GM21529 (cell line): ENCODE results near the gene RAB33B.
"Not testable (repeated sequence)": the region's sequence is repeated elsewhere in the genome, so short reads cannot be mapped to it uniquely, and the experiment has no call there.

Source experiments
- ATAC-seq: cut with Tn5 transposase; IDR thresholded peaks from one replicate; pipeline ENCODE4 v1.9.1; 2021; ENCODE audit not compliant: unreplicated experiment

RAB33B gene

DNA sequence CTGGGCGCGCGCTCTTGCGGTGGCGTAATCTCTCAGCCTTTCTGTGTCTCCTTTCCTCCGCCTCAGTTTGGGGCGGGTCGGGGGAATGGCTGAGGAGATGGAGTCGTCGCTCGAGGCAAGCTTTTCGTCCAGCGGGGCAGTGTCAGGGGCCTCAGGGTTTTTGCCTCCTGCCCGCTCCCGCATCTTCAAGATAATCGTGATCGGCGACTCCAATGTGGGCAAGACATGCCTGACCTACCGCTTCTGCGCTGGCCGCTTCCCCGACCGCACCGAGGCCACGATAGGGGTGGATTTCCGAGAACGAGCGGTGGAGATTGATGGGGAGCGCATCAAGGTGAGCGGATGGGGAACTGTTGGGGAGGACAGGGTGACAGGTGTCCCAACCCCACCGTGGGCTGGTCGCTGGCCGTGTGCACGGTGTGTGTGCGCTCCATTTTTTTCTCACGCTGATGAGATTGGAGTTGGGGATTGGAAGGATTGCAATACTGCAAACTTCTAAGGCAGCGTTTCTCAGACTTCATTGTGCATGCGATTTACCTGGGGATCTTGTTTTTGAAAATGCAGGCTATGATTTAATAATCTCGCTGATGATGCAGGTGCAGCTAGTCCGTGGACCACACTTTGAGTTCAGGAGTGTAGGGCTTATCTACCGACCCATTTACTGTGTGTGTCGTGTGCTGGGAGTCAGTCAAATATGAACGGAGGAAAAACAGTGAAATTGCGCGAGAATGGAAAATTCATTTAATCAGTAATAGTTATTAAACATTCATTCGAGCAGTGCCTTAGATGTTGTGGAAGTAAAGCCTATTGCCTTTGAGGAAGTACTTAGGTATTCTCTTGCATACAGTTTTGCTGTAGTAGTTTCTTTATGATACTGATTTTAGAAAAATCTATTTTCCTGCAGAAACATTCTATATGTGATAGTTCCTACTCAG lies at the start of gene RAB33B:
Gene RAB33B, plus strand, starts transcription at position 11 of the 935 bp plus-strand sequence. Its CDS starts 75 bp downstream, at position 86.
- peak; percentile 9 for ATAC-seq

DNA sequence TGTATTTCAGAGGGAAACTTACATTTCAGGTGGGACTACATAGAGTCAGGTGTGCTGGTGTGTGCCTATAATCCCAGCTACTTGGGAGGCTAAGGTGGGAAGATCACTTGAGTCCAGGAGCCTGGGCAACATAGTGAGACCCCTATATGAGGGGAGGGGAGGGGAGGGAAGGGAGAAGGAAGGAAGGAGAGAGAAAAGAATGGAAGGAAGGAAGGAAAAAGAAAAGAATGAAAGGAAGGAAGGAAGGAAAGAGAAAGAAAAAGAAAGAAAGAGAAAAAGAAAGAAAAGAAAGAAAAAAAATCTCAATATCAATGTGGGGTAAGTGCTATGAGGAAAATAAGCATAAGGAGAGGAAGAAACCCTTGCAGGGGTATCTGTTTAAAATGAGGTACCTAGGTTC lies 43.6 kb upstream of the RAB33B start:
- ATAC-seq = no peak

DNA sequence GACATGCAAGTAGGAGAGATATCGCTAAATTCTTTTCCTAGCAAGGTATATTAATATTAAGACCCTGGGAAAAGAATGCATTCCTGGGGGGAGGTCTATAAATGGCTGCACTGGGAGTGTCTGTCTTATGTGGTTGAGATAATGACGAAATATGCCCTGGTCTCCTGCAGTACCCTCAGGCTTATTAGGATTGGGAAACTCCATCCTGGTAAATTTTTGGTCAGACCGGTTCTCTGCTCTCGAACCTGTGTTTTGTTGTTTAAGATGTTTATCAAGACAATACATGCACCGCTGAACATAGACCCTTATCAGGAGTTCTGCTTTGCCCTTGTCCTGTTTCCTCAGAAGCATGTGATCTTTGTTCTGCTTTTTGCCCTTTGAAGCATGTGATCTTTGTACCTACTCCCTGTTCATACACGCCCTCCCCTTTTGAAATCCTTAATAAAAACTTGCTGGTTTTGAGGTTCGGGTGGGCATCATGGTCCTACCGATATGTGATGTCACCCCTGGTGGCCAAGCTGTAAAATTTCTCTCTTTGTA lies 39.2 kb upstream of the RAB33B start:
- not testable (repeated sequence) for ATAC-seq

DNA sequence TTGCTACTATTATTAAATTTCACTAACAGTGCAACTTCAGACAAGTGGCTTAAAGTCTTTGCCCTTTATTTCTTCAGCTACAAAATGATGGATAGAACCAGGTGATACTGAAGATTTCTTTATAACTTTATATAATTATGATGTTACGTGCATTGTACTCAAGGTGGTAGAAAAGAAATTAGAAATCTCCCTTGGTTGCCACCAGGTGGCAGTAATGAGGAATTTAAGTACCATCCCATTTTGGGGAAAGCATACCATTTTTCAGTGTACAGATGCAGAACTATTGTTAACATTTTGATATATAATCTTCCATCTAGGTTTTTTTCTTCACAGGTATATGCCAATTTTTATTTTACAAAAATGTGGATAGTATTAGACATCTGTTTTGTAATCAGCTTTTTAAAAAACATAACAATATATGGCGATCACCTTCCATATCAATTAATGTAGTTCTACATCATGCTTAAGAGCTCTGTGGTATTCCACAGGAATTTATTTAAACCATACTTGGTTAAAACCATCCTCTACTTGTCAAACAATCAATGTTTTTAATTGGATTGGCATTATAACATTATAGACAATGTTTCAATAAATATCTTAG lies 37.7 kb upstream of the RAB33B start:
- ATAC-seq = no peak

DNA sequence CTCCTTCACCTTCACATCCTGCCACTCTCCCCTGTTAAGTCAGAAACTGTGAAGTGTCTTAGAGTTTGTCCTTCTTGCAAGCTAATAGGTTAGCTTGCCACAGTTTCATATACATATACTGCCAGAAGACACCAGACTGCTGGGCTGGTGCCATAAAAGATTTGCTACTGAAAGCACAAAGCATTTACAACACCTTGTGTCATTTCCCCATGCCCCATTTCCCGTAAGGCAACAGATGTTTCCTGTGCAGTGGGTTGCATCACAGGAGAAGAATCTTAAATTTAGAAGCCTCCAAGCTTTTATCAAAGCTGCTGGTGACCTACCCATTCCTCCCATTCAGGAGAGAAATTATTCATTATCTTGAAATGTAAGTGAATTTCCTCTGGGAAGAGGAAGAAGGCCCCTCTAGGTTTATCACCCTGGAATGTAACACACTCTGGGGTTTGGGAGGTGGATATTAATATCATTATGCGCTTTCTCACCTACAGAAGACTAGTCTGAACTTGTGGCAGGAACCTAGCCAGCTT lies 34.5 kb upstream of the RAB33B start:
- ATAC-seq = peak; percentile 78

DNA sequence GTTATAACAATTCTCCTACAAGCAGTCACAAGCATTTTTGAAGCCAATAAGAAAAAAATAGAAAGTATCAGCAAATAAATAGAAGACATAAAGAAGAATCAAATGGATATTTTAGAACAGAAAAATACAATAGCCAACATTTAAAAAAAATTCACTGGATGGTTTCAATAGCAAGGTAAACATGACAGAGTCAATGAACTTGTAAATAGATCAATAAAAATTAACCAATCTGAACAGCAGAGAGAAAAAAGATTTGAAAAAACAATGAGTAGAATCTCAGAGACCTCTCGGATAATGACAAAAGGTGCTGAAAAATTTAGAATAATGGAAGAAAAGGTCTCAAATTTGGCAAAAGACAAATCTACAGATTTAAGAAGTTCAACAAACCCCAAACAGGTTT lies 33.3 kb upstream of the RAB33B start:
- ATAC-seq = no peak

DNA sequence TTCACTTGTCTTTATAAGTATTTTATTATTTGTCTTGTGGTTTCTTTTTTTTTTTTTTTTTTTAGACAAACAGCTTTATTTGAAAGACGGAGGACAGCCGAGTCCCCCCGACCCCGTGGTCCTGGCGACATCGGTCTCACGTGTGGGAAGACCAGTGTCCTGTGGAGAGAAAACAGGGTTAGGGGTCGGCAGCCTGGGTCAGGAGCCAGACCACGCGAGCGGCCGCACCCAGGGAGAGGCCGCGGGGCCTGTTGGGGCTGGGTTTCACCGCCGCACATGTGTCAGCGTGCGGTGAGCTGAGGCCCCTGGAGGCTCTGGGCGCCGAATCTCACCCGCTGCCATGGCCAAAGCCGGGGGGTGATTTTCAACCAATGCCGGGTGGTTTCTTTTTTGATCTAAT lies 17.8 kb upstream of the RAB33B start:
- ATAC-seq = no peak

DNA sequence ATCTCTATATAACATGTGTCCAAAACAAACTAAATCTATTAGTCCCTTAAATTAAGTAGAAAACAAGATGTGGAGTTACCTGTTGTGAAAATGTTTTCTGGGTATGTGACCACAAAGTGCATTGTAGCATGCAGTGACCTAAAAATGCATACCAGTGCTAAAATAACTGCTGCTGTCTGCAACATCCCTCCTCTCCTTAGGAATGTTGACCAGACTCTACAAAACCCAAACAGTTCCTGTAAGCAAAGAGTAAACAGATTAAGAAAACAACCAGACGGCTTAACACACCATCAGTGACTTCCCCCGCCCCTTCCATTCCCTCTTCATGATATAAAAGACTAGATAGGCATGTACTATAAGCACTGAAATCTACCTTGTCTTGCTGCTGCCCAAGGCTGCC lies 15.8 kb upstream of the RAB33B start:
- ATAC-seq = no peak

DNA sequence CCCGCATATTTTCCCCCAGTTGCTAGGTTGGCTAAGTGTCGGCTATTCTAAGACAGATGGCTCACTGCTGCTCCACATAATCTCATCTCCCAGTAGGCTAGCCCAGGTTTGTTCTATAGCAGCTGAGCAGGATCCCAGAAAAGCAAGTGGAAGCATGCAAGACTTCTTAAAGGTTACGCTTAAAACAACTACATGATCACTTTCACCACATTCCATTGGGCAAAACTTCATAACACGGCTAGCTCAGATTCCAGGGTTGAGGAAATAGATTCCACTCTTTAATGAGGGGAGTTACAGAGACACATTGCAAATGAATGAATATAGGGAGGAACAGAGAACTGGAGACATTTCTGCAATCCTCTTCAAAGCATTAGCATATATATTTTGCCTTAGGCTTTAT lies 12.9 kb upstream of the RAB33B start:
- ATAC-seq = no peak

DNA sequence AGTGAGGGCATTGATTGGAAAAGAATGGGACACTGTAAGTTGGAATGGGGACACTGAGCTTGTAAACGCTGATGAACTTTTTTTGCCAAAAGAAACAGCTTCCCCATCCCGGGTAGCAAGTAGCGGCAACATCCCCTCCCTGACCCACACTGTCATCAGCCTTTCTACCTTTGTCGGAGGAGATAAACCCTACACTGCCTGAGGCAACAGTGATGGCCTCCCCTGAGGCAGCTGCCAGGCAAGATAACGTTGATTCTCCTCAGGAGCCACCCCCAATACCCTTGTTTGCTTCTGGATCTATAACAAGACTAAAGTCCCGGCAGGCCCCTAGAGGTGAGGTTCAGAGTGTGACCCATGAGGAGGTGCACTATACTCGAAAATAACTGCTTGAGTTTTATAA lies 10.3 kb upstream of the RAB33B start:
- ATAC-seq = no peak

DNA sequence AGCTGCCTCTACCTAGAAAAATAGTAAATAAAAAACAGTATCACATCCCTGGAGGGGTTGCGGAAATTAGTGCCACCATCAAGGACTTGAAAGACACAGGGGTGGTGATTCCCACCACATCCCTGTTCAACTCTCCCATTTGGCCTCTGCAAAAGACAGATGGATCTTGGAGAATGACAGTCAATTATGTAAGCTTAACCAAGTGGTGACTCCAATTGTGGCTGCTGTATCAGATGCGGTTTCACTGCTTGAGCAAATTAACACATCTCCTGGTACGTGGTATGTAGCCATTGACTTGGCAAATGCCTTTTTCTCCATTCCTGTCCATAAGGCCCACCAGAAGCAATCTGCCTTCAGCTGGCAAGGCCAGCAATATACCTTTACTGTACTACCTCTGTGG lies 9.0 kb upstream of the RAB33B start:
- not testable (repeated sequence) for ATAC-seq

DNA sequence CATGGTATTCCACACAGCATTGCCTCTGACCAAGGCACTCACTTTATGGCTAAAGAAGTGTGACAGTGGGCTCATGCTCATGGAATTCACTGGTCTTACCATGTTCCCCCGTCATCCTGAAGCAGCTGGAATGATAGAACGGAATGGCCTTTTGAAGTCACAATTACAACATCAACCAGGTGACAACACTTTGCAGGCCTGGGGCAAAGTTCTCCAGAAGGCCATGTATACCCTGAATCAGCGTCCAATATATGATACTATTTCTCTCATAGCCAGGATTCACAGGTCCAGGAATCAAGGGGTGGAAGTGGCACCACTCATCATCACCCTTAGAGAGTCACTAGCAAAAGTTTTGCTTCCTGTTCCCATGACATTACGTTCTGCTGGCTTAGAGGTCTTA lies 6.8 kb upstream of the RAB33B start:
- not testable (repeated sequence) for ATAC-seq

DNA sequence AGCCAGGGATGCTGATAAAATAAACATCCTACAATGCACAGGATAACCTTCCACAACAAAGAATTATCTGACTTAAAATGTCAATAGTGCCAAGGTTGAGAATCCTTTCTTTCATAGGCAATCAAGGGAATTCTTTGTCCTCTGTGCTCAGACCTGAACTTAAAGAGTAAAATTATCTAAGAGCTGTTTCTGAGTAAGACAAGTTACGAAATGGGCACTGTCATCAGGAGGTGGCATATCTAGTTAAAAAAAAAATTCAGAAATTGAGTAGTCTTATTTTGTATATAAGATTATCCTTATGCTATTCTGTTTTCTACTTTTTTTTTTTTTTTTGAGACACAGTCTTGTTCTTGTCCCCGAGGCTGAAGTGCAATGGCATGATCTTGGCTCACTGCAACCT lies 3.3 kb upstream of the RAB33B start:
- no peak for ATAC-seq

DNA sequence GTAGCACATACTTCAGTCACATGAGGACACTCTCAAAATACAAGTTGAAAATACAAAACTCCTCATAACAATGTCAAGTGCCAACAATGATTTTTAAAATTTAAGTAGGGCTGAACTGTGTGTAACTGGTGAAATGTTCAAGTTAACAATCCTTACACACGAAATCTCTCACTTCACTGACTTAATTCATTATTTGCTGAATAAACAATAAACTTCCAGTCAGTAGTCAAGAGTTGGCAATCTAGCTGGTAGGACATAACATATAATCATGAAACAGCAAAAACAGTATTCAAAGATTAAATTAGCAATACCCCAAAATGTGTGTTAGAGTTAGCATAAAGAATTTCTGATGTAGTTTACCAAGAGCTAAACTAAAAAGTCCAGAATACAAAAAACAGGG lies 1.9 kb upstream of the RAB33B start:
- no peak for ATAC-seq

DNA sequence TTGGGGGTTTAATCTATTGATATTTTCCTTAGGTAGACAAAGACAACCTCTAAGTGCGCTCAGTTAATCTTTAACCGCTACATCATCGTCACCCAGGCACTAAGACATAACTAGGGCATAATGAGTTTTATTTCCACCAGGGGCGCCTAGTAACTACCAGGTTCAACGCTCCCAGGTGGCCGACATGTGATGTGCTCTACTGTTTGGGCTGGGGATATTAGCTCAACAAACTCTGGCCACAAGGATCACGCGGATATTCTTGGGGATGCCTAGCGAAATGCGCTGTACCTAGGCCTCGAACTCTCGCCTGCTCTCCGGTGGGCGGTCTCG lies 915 bp upstream of the RAB33B start:
- ATAC-seq = peak; percentile 48

DNA sequence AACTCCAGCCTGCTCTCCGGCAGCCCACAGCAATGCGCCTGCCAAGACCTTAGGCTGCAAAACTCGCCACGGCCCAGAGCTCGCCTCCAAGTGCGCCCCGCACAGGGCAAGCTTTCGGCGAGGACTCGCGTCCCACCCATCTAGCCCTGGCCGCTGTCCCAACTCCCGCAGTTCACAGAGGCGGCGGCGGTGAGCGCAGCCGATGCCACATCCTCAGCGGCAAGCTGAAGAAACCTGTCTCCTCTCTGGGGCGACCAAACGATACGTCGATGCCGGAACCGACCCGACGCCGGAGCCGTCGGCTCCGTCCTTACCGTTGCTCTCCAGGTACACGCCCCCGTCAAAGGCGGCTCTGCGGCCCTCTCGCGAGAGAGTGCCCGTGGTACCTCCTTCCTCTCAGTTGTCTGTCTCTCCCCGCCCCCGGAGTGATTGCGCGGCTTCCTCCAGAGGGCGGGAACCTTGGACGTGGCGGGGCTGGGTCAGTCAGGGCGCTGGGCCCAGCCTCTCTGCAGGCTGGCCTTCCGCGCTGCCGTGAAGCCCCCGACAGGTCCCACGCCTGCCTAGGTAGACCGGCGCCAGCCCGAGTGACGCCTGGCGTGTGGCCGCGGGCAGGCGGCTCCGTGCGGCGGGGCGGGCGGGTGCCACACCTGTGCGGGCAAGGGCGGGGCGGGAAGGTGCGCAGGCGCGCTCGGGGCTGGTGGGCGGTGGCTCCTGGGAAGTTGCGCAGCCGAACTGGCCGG lies 380 bp upstream of the RAB33B start:
- peak; percentile 87 for ATAC-seq

DNA sequence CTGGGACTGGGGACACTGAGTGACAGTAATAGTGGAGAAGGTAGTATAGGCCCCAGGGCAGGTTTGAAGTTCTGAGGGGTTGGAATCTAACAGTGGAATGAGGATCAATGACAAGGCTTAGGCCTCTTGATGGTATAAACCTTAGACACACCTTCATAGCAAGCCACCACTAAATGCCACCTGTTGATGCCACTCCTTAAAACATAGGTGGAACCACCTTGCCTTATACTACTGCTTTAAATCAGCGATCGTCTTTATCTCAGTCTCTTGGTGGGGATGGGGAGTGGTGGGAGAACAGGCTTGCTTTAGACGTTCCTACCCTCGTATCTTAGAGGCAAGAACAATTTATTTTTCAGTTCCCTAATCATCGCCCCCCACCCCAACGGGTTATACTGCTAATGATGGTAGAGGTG lies 1.2 kb downstream of the RAB33B start:
- ATAC-seq = no peak

DNA sequence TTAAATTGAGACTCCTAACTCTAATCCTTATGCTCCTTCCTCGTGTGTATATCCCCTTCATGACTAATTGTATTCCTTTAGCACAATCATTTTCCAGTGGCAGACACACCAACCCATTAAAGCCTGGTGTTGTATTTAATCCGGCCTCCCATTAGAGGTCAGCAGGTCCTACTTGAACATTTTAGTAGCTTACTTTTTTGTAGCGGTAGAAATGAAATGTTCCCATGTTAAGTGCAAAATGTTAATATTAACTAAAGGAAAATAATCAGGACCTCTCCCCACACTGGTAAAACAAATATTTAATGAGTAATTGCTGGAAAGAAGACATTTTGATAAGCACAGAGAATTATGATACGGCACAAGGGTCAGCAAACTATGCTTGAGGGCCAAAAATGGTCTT lies 3.4 kb downstream of the RAB33B start:
- no peak for ATAC-seq

DNA sequence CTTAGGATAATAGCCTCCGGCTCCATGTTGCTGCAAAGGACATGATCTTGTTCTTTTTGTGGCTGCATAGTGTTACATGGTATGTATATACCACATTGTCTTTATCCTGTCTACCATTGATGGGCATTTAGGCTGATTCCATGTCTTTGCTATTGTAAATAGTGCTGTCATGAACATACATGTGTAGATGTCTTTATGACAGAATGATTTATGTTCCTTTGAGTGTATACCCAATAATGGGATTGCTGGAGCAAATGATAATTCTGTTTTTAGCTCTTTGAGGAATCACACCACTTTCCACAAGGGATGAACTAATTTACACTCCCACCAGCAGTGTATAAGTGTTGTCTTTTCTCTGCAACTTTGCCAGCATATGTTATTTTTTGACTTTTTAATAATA lies 4.6 kb downstream of the RAB33B start:
- no peak for ATAC-seq

DNA sequence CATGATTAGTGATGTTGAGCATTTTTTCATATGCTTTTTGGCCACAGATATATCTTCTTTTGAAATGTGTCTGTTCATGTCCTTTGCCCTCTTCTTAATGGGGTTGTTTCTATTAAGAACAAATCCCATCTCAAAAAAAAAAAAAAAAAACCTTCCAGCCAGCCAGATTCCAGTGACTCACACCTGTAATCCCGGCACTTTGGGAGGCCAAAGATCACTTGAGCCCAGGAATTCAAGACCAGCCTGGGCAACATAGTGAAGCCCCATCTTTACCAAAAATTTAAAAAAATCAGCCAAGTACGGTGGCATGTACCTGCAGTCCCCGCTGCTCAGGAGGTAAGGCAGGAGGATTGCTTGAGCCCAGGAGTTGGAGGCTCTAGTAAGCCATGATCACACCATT lies 5.1 kb downstream of the RAB33B start:
- no peak for ATAC-seq

DNA sequence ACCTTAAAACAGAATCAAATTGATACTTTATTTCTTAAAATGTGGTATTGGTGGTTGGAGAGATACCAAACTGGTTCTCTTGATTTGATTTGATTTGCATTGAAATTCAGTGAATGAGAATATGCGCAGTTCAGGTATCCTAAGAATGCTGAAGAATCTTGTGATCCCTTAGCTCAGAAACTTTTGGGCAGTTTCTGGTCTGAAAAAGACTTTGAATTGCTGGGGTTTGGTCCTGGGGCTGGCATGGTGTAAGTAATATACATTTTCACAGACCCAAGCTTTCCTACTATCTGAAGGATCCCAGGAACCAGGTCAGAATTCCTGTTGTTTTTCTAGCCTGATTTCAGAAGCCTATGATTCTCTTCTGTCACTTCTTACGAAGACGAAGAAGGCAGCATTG lies 6.6 kb downstream of the RAB33B start:
- ATAC-seq = no peak
